ENCODE results near the gene CFH. TPM values are rescaled to one million over a fixed set of nuclear protein-coding genes. Genes with fewer than 3 reads are reported as not detected.

Gene CFH
- total and polyA plus RNA-seq, 10 of the 15 experiments (the other 5 are each of a cell fraction or from before 2014, with no cell fraction given): 0.46 TPM; not detected in 9

DNA sequence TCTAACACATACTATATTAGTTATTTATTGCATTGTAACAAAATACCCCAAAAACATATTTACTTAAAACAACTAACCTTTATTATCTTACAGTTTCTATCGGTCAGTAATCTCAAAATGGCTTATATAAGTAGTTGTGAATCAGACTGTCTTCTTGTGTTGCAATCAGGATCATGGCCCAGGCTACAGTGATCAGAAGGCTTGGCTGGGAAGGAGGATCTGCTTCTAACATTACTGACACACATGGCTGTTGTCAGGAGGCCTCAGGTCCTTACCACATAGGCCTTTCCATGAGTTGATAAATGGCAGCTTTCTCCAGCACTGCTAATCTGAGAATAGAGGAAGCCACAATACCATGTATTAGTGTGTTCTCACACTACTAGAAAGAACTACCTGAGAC is 33.7 kb downstream of the CFH start (continued):
- TF ChIP-seq PAX5 (IDR thresholded peaks at IDR 0.05; ENCODE audit: borderline replicate concordance, low read depth, low read length) (no peak), IRF4 (IDR thresholded peaks at IDR 0.05; ENCODE audit: low read depth, low read length) (no peak), NRF1 (conservative IDR thresholded peaks at IDR 0.05; ENCODE audit: low read depth, low read length) (no peak), MTA2 (IDR thresholded peaks at IDR 0.05; ENCODE audit: low read depth) (no peak)

GRCh38 chr1:196689001-196689400 is 37.2 kb downstream of the CFH start:
- ChIA-PET RAD21 (ENCODE audit: unreplicated experiment) (no interaction called here), POLR2A (no interaction called here), SMC1A (ENCODE audit: uncharacterized antibody, unreplicated experiment) (no interaction called here), CTCF (no interaction called here)
- Histone ChIP-seq H2AFZ (ENCODE audit: control insufficient read depth, low read depth, low read length) (no peak overlapping the region), H3K9me3 (replicated peaks; ENCODE audit: control insufficient read depth, insufficient read depth, low read length) (no peaks in the 10 kb centered on the region), H4K20me1 (ENCODE audit: control insufficient read depth, insufficient read depth) (no peaks in the 10 kb centered on the region), H3K4me1 (ENCODE audit: control insufficient read depth, insufficient read depth, low read length) (no peaks in the 10 kb centered on the region), H3K27ac (ENCODE audit: control insufficient read depth, insufficient read depth) (no peak overlapping the region), H3K4me2 (ENCODE audit: control insufficient read depth, insufficient read depth) (no peak overlapping the region), H3K9ac (ENCODE audit: control insufficient read depth, insufficient read depth, low read length) (no peak overlapping the region), H3K79me2 (ENCODE audit: control insufficient read depth, insufficient read depth, low read length) (no peaks in the 10 kb centered on the region), H3K27me3 (replicated peaks in 1 of 2; ENCODE audit: control insufficient read depth in 2 of 2, insufficient read depth in 2 of 2, low read length in 1 of 2) (no peaks in the 10 kb centered on the region), H3K4me3 (no peak overlapping the region), H3K36me3 (ENCODE audit: control insufficient read depth in 2 of 2, insufficient read depth in 2 of 2, low read length in 1 of 2) (no peaks in the 10 kb centered on the region)
- intact Hi-C loops (cut with micrococcal nuclease; ENCODE audit: unreplicated experiment) (no loop called here), in situ Hi-C loops (cut with MboI) (no loop called here)
- no TSS peak for BruUV-seq (replicated peaks)
- FAIRE-seq: no peak
- no peak for DNase-seq (ENCODE audit: low read depth, low spot score)
- no peak for ATAC-seq
- TF ChIP-seq SUPT20H (IDR thresholded peaks at IDR 0.05; ENCODE audit: borderline replicate concordance, control insufficient read depth, low read depth, low read length) (no peak), TARDBP (IDR thresholded peaks at IDR 0.05; ENCODE audit: borderline replicate concordance) (no peak), RELB (IDR thresholded peaks at IDR 0.05; ENCODE audit: low read depth) (no peak), PAX8 (IDR thresholded peaks at IDR 0.05) (no peak), SREBF1 (IDR thresholded peaks at IDR 0.05; ENCODE audit: low read length) (no peak), HDAC6 (IDR thresholded peaks at IDR 0.05; ENCODE audit: unreplicated experiment) (no peak), CHD2 (IDR thresholded peaks at IDR 0.05; ENCODE audit: borderline replicate concordance, low read depth, low read length) (no peak), SREBF2 (IDR thresholded peaks at IDR 0.05; ENCODE audit: low read length) (no peak), SPI1 (IDR thresholded peaks at IDR 0.05; ENCODE audit: borderline replicate concordance, insufficient read depth, low read depth, low read length) (no peak), CHD4 (IDR thresholded peaks at IDR 0.05) (no peak), DPF2 (IDR thresholded peaks at IDR 0.05) (no peak), ZNF687 (IDR thresholded peaks at IDR 0.05) (no peak), ELK1 (IDR thresholded peaks at IDR 0.05; ENCODE audit: low read depth, low read length) (no peak), RAD51 (IDR thresholded peaks at IDR 0.05) (no peak)
- 58% methylated on average over 3 of the region's 3 CpGs for WGBS (ENCODE audit: insufficient coverage, insufficient replicate concordance, low lambda C conversion rate, missing lambda C conversion rate)

All from GM12878 (cell line).